Osteoblast (primary cell): Measurements from ENCODE around the gene NFE2L2. TPM values are rescaled to one million over a fixed set of nuclear protein-coding genes. Genes with fewer than 3 reads are reported as not detected.
"Not testable (repeated sequence)": the region's sequence is repeated elsewhere in the genome, so short reads cannot be mapped to it uniquely, and the experiment has no call there.

Source experiments
- DNase-seq: peaks from one replicate; pipeline ENCODE4 v3.0.0; 2011; ENCODE audit warnings: low spot score, mixed read lengths; ENCODE audit not compliant: insufficient read length; ENCODE audit errors: missing footprints
- H2AFZ ChIP-seq: 2 replicates; pipeline ENCODE4 v1.6.0; 2011; ENCODE audit warnings: mild to moderate bottlenecking, low read length
- H3K27ac ChIP-seq: 2 replicates; pipeline ENCODE4 v1.5.1; 2011; ENCODE audit warnings: mild to moderate bottlenecking, low read depth, low read length, moderate library complexity
- H3K27me3 ChIP-seq: 2 replicates; pipeline ENCODE4 v1.6.0; 2012; ENCODE audit warnings: mild to moderate bottlenecking, control low read depth, inconsistent platforms, low read length, moderate library complexity; ENCODE audit not compliant: insufficient read depth
- H3K36me3 ChIP-seq: 2 replicates; pipeline ENCODE4 v1.5.1; 2011; ENCODE audit warnings: mild to moderate bottlenecking, low read length, control low read depth, moderate library complexity; ENCODE audit not compliant: insufficient read depth
- H3K4me1 ChIP-seq: 2 replicates; pipeline ENCODE4 v1.5.1; 2011; ENCODE audit warnings: mild to moderate bottlenecking, low read length, control low read depth, moderate library complexity; ENCODE audit not compliant: insufficient read depth
- H3K4me2 ChIP-seq: 2 replicates; pipeline ENCODE4 v1.6.0; 2011; ENCODE audit warnings: mild to moderate bottlenecking, low read length; ENCODE audit not compliant: insufficient read depth
- H3K4me3 ChIP-seq: fragments of 200-600 bp; sonication (generic); 3 replicates; pipeline ENCODE4 v1.5.1; 2012; ENCODE audit warnings: mild to moderate bottlenecking, low read length, inconsistent platforms; ENCODE audit not compliant: insufficient read depth
- H3K79me2 ChIP-seq: 2 replicates; pipeline ENCODE4 v1.6.0; 2012; ENCODE audit warnings: mild to moderate bottlenecking, low read length, control low read depth, inconsistent platforms; ENCODE audit not compliant: insufficient read depth
- H3K9me3 ChIP-seq: 2 replicates; pipeline ENCODE4 v1.5.1; 2011; ENCODE audit warnings: low read depth, low read length, control low read depth
- H4K20me1 ChIP-seq: 2 replicates; pipeline ENCODE4 v1.6.0; 2012; ENCODE audit warnings: mild to moderate bottlenecking, low read length, control low read depth; ENCODE audit not compliant: insufficient read depth
- total RNA-seq: library from RNA; depleted of rRNA; stranded (reverse); fragments of >200 nt; gene quantifications from 2 replicates; pipeline ENCODE4 v1.2.3, GENCODE V29; 2012
- TF ChIP-seq, protein P1 (sequence below): IDR thresholded peaks from 2 replicates; pipeline ENCODE4 v1.5.1; 2011; ENCODE audit warnings: mild to moderate bottlenecking, low read depth, low read length, moderate library complexity; ENCODE audit errors: extremely low read depth

The NFE2L2 gene
- total RNA-seq: 84.3 and 91.9 TPM in 2 replicates

DNA sequence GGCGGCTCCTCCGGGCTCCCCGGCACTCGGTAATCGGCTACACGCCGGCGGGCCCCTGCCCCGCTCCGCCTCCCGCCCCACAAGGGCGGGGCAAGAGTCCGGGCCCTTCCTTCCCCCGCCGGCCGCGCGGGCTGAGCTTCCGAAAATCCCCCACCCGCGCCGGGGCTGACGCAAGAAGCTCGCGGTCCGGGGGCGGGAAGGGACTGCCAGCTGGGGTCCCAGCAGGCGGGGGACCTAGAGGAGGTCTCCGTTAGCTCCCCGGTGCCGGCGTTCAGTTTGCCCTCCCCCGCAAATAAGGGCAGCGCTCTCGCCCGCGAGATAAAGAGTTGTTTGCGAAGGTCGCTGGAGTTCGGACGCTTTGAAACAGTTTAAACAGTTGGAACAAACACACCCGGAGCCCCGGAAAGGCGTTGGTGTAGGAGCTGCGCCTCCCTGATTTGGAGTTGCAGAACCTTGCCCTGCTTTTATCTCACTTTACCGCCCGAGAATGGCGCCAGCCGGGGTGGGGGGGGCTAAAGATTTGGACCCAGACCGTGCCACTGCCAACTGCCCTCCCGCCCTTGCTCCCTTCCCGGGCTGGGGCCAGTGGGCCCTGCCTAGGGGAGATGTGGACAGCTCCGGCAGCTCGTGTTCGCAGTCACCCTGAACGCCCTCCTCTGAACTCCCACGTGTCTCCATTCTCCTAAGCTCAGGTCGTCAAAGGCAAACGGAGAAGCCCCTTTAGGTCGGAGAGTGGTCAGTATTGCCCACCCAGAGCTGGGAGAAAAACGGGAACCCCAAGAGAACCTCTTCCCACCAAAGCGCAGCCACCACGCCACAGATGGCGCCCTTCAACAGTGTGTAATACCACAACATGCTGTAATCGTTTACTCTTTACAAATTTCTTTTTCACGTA lies at the start of gene NFE2L2:
NFE2L2 (minus strand) TSS at position 35 of the 895 bp plus-strand sequence. CDS start 151 bp downstream, outside the sequence.
- peak within 1 kb of the TSS; percentile 86 for H2AFZ ChIP-seq
- H3K9me3 ChIP-seq: no peaks in the 10 kb centered on the region
- H3K4me3 ChIP-seq: peak within 1 kb of the TSS; percentile 88
- peaks cover 20% of the 10 kb centered on the region for H4K20me1 ChIP-seq
- TF ChIP-seq, protein P1, sequence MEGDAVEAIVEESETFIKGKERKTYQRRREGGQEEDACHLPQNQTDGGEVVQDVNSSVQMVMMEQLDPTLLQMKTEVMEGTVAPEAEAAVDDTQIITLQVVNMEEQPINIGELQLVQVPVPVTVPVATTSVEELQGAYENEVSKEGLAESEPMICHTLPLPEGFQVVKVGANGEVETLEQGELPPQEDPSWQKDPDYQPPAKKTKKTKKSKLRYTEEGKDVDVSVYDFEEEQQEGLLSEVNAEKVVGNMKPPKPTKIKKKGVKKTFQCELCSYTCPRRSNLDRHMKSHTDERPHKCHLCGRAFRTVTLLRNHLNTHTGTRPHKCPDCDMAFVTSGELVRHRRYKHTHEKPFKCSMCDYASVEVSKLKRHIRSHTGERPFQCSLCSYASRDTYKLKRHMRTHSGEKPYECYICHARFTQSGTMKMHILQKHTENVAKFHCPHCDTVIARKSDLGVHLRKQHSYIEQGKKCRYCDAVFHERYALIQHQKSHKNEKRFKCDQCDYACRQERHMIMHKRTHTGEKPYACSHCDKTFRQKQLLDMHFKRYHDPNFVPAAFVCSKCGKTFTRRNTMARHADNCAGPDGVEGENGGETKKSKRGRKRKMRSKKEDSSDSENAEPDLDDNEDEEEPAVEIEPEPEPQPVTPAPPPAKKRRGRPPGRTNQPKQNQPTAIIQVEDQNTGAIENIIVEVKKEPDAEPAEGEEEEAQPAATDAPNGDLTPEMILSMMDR: peak; percentile 35
- peaks cover 38% of the 10 kb centered on the region for H3K79me2 ChIP-seq
- peaks cover 36% of the 10 kb centered on the region for H3K4me1 ChIP-seq
- H3K36me3 ChIP-seq: no peaks in the 10 kb centered on the region
- peak within 1 kb of the TSS; percentile 93 for H3K27ac ChIP-seq
- DNase-seq: peak; percentile 98
- peak within 1 kb of the TSS; percentile 96 for H3K4me2 ChIP-seq
- no peaks in the 10 kb centered on the region for H3K27me3 ChIP-seq

DNA sequence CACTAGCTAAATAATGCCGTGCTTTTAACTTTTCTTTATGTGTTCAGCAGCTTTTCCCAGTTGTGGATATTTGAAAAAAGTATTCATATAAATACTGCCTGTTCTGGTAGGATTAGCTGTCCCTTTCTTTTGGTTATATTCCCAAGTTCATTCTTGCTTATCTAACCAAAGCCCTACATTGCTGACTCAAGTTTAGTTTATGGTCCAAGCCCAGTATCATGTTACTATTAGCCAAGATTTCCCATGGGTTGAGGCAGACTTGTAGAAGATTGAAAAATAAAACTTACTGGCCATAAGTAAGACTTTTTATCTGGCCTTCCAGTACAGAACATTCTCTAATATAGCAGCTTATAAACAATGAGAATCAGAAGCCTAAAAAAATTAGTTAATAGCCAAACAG lies 49.7 kb upstream of the NFE2L2 start:
- TF ChIP-seq, protein P1: no peak
- peak; percentile 45 for DNase-seq
- Histone ChIP-seq H3K36me3 (no peaks in the 10 kb centered on the region), H3K4me2 (no peak overlapping the region), H2AFZ (no peak overlapping the region), H3K27me3 (no peaks in the 10 kb centered on the region), H3K4me3 (no peak overlapping the region), H4K20me1 (no peaks in the 10 kb centered on the region), H3K4me1 (peaks cover 16% of the 10 kb centered on the region), H3K9me3 (no peaks in the 10 kb centered on the region), H3K79me2 (no peaks in the 10 kb centered on the region), H3K27ac (peak overlapping the region; percentile 28)

DNA sequence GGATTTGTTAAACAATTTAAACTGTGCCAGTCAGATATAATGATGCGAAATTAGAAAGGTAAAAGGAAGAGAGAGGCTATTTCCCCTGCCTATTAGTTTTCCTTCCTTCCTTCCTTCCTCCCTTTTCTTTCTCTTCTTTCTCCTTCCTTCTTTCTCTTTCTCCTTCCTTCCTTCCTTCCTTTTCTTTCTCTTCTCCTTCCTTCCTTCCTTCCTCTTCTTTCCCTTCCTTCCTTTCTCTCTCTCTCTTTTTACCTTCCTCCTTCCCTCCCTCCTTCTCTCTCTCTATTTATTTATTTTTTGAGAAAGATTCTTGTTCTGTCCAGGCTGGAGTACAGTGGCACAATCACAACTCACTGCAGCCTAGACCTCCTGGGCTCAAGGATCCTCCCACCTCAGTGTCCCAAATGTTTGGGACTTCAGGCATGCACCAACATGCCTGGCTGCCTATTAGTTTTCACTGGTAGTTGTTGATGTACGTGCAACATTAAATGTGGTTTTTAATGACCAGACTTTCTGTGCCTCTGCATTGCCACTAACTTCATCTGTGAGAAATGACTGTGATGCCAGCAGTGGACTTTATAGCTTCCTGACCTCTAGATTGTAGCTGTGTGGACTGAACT lies 48.7 kb upstream of the NFE2L2 start:
- no peak overlapping the region for H3K4me3 ChIP-seq
- no peak overlapping the region for H3K4me2 ChIP-seq
- peak; percentile 35 for DNase-seq
- H2AFZ ChIP-seq: no peak overlapping the region
- no peaks in the 10 kb centered on the region for H3K9me3 ChIP-seq
- H3K4me1 ChIP-seq: peaks cover 16% of the 10 kb centered on the region
- no peaks in the 10 kb centered on the region for H3K27me3 ChIP-seq
- no peaks in the 10 kb centered on the region for H3K79me2 ChIP-seq
- TF ChIP-seq, protein P1: no peak
- no peaks in the 10 kb centered on the region for H4K20me1 ChIP-seq
- no peak overlapping the region for H3K27ac ChIP-seq
- no peaks in the 10 kb centered on the region for H3K36me3 ChIP-seq

DNA sequence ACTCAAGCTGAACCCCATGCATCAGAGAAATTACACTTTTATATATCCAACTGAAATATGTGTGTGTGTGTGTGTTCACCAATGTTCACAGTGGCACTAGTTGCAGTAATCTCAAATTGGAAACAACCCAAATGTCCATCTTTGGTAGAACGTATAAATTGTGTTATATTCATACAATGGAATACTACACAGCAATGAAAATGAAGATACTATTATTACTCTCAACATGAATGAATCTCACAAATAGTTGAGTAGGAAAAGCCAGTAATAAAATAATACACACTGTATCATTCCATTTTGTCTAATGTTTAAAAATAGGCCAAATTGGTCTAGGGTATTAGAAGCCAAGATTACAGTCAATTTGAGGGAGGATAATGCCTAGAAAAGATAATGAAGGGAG lies 48.0 kb upstream of the NFE2L2 start:
- Histone ChIP-seq H3K4me2 (no peak overlapping the region), H3K4me1 (peaks cover 16% of the 10 kb centered on the region), H3K27ac (no peak overlapping the region), H2AFZ (no peak overlapping the region), H3K27me3 (no peaks in the 10 kb centered on the region), H3K79me2 (no peaks in the 10 kb centered on the region), H3K36me3 (no peaks in the 10 kb centered on the region), H3K9me3 (no peaks in the 10 kb centered on the region), H3K4me3 (no peak overlapping the region), H4K20me1 (no peaks in the 10 kb centered on the region)
- no peak for DNase-seq
- TF ChIP-seq, protein P1: no peak

DNA sequence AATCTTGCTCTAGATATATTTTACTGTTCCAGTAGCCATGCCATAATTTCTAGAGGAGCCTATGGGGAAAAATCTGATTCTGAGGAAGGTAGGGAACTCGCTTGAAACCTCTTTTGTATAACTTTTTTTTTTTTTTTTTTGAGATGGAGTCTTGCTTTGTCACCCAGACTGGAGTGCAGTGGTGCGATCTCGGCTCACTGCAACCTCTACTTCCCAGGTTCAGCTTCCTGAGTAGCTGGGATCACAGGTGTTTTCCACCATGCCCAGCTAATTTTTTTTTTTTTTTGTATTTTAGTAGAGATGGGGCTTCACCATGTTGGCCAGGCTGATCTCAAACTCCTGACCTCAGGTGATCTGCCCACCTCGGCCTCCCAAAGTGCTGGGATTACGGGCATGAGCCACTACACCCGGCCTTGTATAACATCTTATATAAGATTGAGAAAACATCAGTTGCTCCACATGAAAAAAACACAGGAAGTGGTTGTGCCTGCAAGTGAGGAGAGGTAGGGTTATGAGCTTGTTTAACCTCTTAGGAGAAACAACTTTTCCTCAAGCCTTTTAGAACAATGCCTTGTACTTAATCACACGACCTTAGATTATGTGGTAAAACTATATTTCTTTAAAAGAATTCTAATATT lies 45.3 kb upstream of the NFE2L2 start:
- not testable (repeated sequence) for DNase-seq, H3K4me2 ChIP-seq, H2AFZ ChIP-seq

More for the DNA sequence above, 45.3 kb upstream of the NFE2L2 start:
- H3K79me2 ChIP-seq, H3K27ac ChIP-seq, H3K36me3 ChIP-seq, H3K4me3 ChIP-seq, H3K27me3 ChIP-seq, H4K20me1 ChIP-seq, H3K9me3 ChIP-seq: not testable (repeated sequence)
- H3K4me1 ChIP-seq: peaks cover 16% of the 10 kb centered on the region
